HepG2 (cell line): ENCODE measurements around the gene ZSCAN21. TPM values are rescaled to one million over a fixed set of nuclear protein-coding genes. Genes with fewer than 3 reads are reported as not detected.
A peak's percentile ranks its signal among the peaks of the same experiment; 100 is the strongest.

Experiments used
- BCL6 ChIP-seq: IDR thresholded peaks from 2 replicates; pipeline ENCODE4 v1.6.1; 2016; ENCODE audit warnings: missing genetic modification reagents, missing compliant biosample characterization
- CHD2 ChIP-seq: IDR thresholded peaks from 2 replicates; pipeline ENCODE4 v1.6.1; 2011; ENCODE audit warnings: low read depth, low read length, improper control_type of control experiment
- IKZF4 ChIP-seq: sonication (generic); formaldehyde crosslinking; IDR thresholded peaks from 2 replicates; pipeline ENCODE4 v1.5.1; 2020; ENCODE audit warnings: borderline replicate concordance, mild to moderate bottlenecking, low read depth, missing genetic modification reagents; ENCODE audit errors: not compliant biosample characterization
- MXI1 ChIP-seq: IDR thresholded peaks from 3 replicates; pipeline ENCODE4 v1.6.1; 2012; ENCODE audit warnings: low read depth, low read length, inconsistent platforms, borderline replicate concordance
- NFIC ChIP-seq: IDR thresholded peaks from 2 replicates; pipeline ENCODE4 v1.6.1; 2012; ENCODE audit warnings: mild to moderate bottlenecking, low read length, inconsistent platforms
- REPIN1 ChIP-seq: sonication (generic); formaldehyde crosslinking; IDR thresholded peaks from 2 replicates; pipeline ENCODE4 v1.8.0; 2022; ENCODE audit warnings: missing genetic modification reagents, low read depth, mild to moderate bottlenecking, borderline replicate concordance
- SATB2 ChIP-seq: sonication (generic); formaldehyde crosslinking; IDR thresholded peaks from 2 replicates; pipeline ENCODE4 v1.5.0; 2020; ENCODE audit warnings: missing genetic modification reagents
- SCMH1 ChIP-seq: sonication (generic); formaldehyde crosslinking; IDR thresholded peaks from 2 replicates; pipeline ENCODE4 v1.9.0; 2021; ENCODE audit warnings: missing genetic modification reagents, mild to moderate bottlenecking, borderline replicate concordance
- XRCC5 ChIP-seq: fragments of 200-400 bp; formaldehyde crosslinking; optimal IDR thresholded peaks from 2 replicates; pipeline ENCODE3; 2017; ENCODE audit warnings: mild to moderate bottlenecking, low read length
- ZNF350 ChIP-seq: sonication (generic); formaldehyde crosslinking; IDR thresholded peaks from 2 replicates; pipeline ENCODE4 v1.4.0; 2020; ENCODE audit warnings: mild to moderate bottlenecking, low read depth, missing genetic modification reagents, borderline replicate concordance
- ZNF670 ChIP-seq: sonication (generic); formaldehyde crosslinking; IDR thresholded peaks from 2 replicates; pipeline ENCODE4 v1.8.0; 2022; ENCODE audit warnings: mild to moderate bottlenecking, missing genetic modification reagents, borderline replicate concordance
- polyA plus RNA-seq, 8 experiments: library from polyadenylated mRNA; depleted of rRNA in 3 of 8; stranded (reverse) in 7 of 8; unstranded in 1 of 8; fragments of >200 nt; fragmentation: Illumina TruSeq in 4 of 8; extraction: Trizol in 4 of 8; gene quantifications; 2 replicates each; pipeline versions ENCODE4 v1.2.1 to v1.2.3, GENCODE V29; 2011 to 2016; ENCODE audit warnings: low read depth in 4 of 8, missing spikeins in 1 of 8, mixed read lengths in 1 of 8; ENCODE audit not compliant: insufficient read depth in 1 of 8
- total RNA-seq, 5 experiments: library from RNA; depleted of rRNA; stranded (reverse); fragments of >200 nt; fragmentation: Illumina TruSeq; extraction: Trizol; gene quantifications; 2 replicates each; pipeline ENCODE4 v1.2.3, GENCODE V29; 2016; ENCODE audit warnings: low read depth in 1 of 5
- TF ChIP-seq, protein P1 (sequence below): sonication (generic); formaldehyde crosslinking; IDR thresholded peaks from 2 replicates; pipeline ENCODE4 v1.9.0; 2021; ENCODE audit warnings: missing genetic modification reagents, borderline replicate concordance
- TF ChIP-seq, protein P2 (sequence below): sonication (generic); formaldehyde crosslinking; IDR thresholded peaks from 2 replicates; pipeline ENCODE4 v1.4.0; 2020; ENCODE audit warnings: mild to moderate bottlenecking, missing genetic modification reagents
- TF ChIP-seq, protein P3 (sequence below): sonication (generic); formaldehyde crosslinking; conservative IDR thresholded peaks from 2 replicates; pipeline ENCODE4 v1.4.0; 2020; ENCODE audit warnings: mild to moderate bottlenecking, missing genetic modification reagents, moderate library complexity
- TF ChIP-seq, protein P4 (sequence below): sonication (generic); formaldehyde crosslinking; IDR thresholded peaks from 2 replicates; pipeline ENCODE4; 2020; ENCODE audit warnings: missing genetic modification reagents, mild to moderate bottlenecking, borderline replicate concordance

The ZSCAN21 gene
- total and polyA plus RNA-seq, 2 of the 13 experiments (the other 11 are each of a cell fraction or from before 2014, with no cell fraction given): 7.0 to 10.0 TPM

DNA sequence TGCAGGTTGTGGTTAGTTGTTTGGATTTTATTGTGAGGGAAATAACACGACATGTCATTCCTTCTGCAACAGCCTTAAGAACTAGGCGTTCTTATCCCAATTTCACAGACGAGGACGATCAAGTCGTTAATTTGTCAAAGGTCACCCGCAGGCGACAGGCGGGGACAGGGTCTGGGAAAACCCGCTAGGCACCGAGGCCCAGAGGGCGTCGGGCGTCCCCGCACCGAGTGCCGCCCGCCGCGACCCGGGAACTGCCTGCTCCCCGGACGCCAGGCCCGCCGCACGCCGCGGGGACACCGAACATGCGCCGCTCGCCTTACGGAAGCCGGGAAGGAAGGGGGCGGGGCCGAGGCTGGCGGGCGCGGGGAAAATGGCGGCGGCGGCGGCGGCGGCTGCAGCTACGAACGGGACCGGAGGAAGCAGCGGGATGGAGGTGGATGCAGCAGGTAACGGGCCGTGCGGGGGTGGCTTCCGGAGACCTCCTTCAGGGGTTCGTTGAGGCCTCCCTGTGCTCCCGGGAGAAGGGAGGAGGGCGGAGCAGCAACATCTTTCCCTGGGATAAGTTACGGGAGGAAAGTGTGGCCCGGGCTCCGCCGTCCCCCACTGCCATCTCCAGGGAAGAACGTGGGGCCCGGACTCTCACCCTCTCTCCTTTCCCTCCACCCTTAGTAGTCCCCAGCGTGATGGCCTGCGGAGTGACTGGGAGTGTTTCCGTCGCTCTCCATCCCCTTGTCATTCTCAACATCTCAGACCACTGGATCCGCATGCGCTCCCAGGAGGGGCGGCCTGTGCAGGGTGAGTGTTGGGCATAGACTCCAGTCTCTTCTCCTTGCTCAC lies 39.3 kb downstream of the ZSCAN21 start, which contains the start of gene COPS6 (continued):
- TF ChIP-seq, protein P1, sequence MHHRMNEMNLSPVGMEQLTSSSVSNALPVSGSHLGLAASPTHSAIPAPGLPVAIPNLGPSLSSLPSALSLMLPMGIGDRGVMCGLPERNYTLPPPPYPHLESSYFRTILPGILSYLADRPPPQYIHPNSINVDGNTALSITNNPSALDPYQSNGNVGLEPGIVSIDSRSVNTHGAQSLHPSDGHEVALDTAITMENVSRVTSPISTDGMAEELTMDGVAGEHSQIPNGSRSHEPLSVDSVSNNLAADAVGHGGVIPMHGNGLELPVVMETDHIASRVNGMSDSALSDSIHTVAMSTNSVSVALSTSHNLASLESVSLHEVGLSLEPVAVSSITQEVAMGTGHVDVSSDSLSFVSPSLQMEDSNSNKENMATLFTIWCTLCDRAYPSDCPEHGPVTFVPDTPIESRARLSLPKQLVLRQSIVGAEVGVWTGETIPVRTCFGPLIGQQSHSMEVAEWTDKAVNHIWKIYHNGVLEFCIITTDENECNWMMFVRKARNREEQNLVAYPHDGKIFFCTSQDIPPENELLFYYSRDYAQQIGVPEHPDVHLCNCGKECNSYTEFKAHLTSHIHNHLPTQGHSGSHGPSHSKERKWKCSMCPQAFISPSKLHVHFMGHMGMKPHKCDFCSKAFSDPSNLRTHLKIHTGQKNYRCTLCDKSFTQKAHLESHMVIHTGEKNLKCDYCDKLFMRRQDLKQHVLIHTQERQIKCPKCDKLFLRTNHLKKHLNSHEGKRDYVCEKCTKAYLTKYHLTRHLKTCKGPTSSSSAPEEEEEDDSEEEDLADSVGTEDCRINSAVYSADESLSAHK (CRISPR knock-in tag): no peak
- TF ChIP-seq SATB2 (peak; percentile 91), SCMH1 (CRISPR knock-in tag) (no peak), NFIC (no peak), REPIN1 (CRISPR knock-in tag) (peak; percentile 85), ZNF350 (no peak), MXI1 (peak; percentile 88; the same call in 1 of the 3 replicates), IKZF4 (CRISPR knock-in tag) (peak; percentile 97), XRCC5 (no peak), ZNF670 (CRISPR knock-in tag) (no peak), CHD2 (no peak), BCL6 (CRISPR knock-in tag) (peak; percentile 66)
- TF ChIP-seq, protein P2, sequence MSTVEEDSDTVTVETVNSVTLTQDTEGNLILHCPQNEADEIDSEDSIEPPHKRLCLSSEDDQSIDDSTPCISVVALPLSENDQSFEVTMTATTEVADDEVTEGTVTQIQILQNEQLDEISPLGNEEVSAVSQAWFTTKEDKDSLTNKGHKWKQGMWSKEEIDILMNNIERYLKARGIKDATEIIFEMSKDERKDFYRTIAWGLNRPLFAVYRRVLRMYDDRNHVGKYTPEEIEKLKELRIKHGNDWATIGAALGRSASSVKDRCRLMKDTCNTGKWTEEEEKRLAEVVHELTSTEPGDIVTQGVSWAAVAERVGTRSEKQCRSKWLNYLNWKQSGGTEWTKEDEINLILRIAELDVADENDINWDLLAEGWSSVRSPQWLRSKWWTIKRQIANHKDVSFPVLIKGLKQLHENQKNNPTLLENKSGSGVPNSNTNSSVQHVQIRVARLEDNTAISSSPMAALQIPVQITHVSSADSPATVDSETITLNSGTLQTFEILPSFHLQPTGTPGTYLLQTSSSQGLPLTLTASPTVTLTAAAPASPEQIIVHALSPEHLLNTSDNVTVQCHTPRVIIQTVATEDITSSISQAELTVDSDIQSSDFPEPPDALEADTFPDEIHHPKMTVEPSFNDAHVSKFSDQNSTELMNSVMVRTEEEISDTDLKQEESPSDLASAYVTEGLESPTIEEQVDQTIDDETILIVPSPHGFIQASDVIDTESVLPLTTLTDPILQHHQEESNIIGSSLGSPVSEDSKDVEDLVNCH (CRISPR knock-in tag): 0 out of 2 replicates have a peak, but pooled peaks have one; percentile 73
- TF ChIP-seq, protein P3, sequence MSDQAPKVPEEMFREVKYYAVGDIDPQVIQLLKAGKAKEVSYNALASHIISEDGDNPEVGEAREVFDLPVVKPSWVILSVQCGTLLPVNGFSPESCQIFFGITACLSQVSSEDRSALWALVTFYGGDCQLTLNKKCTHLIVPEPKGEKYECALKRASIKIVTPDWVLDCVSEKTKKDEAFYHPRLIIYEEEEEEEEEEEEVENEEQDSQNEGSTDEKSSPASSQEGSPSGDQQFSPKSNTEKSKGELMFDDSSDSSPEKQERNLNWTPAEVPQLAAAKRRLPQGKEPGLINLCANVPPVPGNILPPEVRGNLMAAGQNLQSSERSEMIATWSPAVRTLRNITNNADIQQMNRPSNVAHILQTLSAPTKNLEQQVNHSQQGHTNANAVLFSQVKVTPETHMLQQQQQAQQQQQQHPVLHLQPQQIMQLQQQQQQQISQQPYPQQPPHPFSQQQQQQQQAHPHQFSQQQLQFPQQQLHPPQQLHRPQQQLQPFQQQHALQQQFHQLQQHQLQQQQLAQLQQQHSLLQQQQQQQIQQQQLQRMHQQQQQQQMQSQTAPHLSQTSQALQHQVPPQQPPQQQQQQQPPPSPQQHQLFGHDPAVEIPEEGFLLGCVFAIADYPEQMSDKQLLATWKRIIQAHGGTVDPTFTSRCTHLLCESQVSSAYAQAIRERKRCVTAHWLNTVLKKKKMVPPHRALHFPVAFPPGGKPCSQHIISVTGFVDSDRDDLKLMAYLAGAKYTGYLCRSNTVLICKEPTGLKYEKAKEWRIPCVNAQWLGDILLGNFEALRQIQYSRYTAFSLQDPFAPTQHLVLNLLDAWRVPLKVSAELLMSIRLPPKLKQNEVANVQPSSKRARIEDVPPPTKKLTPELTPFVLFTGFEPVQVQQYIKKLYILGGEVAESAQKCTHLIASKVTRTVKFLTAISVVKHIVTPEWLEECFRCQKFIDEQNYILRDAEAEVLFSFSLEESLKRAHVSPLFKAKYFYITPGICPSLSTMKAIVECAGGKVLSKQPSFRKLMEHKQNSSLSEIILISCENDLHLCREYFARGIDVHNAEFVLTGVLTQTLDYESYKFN (CRISPR knock-in tag): peak; percentile 52; the same call in 1 of the 2 replicates
- TF ChIP-seq, protein P4, sequence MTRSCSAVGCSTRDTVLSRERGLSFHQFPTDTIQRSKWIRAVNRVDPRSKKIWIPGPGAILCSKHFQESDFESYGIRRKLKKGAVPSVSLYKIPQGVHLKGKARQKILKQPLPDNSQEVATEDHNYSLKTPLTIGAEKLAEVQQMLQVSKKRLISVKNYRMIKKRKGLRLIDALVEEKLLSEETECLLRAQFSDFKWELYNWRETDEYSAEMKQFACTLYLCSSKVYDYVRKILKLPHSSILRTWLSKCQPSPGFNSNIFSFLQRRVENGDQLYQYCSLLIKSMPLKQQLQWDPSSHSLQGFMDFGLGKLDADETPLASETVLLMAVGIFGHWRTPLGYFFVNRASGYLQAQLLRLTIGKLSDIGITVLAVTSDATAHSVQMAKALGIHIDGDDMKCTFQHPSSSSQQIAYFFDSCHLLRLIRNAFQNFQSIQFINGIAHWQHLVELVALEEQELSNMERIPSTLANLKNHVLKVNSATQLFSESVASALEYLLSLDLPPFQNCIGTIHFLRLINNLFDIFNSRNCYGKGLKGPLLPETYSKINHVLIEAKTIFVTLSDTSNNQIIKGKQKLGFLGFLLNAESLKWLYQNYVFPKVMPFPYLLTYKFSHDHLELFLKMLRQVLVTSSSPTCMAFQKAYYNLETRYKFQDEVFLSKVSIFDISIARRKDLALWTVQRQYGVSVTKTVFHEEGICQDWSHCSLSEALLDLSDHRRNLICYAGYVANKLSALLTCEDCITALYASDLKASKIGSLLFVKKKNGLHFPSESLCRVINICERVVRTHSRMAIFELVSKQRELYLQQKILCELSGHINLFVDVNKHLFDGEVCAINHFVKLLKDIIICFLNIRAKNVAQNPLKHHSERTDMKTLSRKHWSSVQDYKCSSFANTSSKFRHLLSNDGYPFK: 0 out of 2 replicates have a peak, but pooled peaks have one; percentile 67
